HepG2 (cell line): ENCODE measurements around the gene SLC12A2.

Experiments used
- BRCA1 ChIP-seq: sonication (generic); formaldehyde crosslinking; IDR thresholded peaks from 2 replicates; pipeline ENCODE4 v1.4.0; 2020; ENCODE audit warnings: missing genetic modification reagents
- CBX1 ChIP-seq: IDR thresholded peaks from one replicate; pipeline ENCODE4 v1.6.1; 2016; ENCODE audit warnings: antibody characterized with exemption, low read depth
- CREB1 ChIP-seq, 2 experiments: fragments of 450-650 bp in 1 of 2; IDR thresholded peaks; 2 replicates each; pipeline ENCODE4 v1.6.1; 2016 to 2017; ENCODE audit warnings: control low read depth in 1 of 2, mild to moderate bottlenecking in 1 of 2, missing compliant biosample characterization in 1 of 2, missing genetic modification characterization in 1 of 2
- CTCF ChIP-seq: sonication (generic); formaldehyde crosslinking; IDR thresholded peaks from 2 replicates; pipeline ENCODE4 v1.5.0; 2020; ENCODE audit warnings: mild to moderate bottlenecking, missing genetic modification reagents, moderate library complexity
- EP300 ChIP-seq, 3 experiments: sonication (generic) in 1 of 3; formaldehyde crosslinking in 1 of 3; IDR thresholded peaks; 2 replicates each; pipeline versions ENCODE4 v1.5.1 to v1.6.1; 2011 to 2020; ENCODE audit warnings: low read depth in 2 of 3, low read length in 2 of 3, borderline replicate concordance in 1 of 3, improper control_type of control experiment in 1 of 3, mild to moderate bottlenecking in 1 of 3, missing genetic modification reagents in 1 of 3, moderate library complexity in 1 of 3
- RAD21 ChIP-seq: fragments of 450-650 bp; formaldehyde crosslinking; IDR thresholded peaks from 2 replicates; pipeline ENCODE4 v1.5.0; 2020; ENCODE audit warnings: mild to moderate bottlenecking
- ZMYM4 ChIP-seq: sonication (generic); formaldehyde crosslinking; IDR thresholded peaks from 2 replicates; pipeline ENCODE4 v1.8.1; 2023; ENCODE audit warnings: mild to moderate bottlenecking, missing genetic modification reagents
- ZNF451 ChIP-seq: sonication (generic); formaldehyde crosslinking; IDR thresholded peaks from 2 replicates; pipeline ENCODE4 v1.5.0; 2020; ENCODE audit warnings: mild to moderate bottlenecking, missing genetic modification reagents
- TF ChIP-seq, protein P1 (sequence below): sonication (generic); formaldehyde crosslinking; IDR thresholded peaks from 2 replicates; pipeline ENCODE4 v1.5.0; 2020; ENCODE audit warnings: missing genetic modification reagents
- TF ChIP-seq, protein P2 (sequence below): sonication (generic); formaldehyde crosslinking; IDR thresholded peaks from 2 replicates; pipeline ENCODE4 v1.4.0; 2020; ENCODE audit warnings: missing genetic modification reagents
- TF ChIP-seq, protein P3 (sequence below): sonication (generic); formaldehyde crosslinking; IDR thresholded peaks from 2 replicates; pipeline ENCODE4 v1.5.1; 2020; ENCODE audit warnings: mild to moderate bottlenecking, missing genetic modification reagents

- TF ChIP-seq CTCF (no peak), CREB1 (IDR thresholded peaks at IDR 0.05) (no peak), CREB1 (CRISPR knock-in tag; IDR thresholded peaks at IDR 0.05) (no peak), BRCA1 (CRISPR knock-in tag) (no peak), RAD21 (no peak), EP300 (IDR thresholded peaks at IDR 0.05; ENCODE audit: low read depth in 2 of 2, low read length in 2 of 2) (no peak), EP300 (CRISPR knock-in tag; IDR thresholded peaks at IDR 0.05; ENCODE audit: borderline replicate concordance) (no peak), ZMYM4 (no peak), ZNF451 (CRISPR knock-in tag) (no peak), CBX1 (no peak)
- TF ChIP-seq, protein P1, sequence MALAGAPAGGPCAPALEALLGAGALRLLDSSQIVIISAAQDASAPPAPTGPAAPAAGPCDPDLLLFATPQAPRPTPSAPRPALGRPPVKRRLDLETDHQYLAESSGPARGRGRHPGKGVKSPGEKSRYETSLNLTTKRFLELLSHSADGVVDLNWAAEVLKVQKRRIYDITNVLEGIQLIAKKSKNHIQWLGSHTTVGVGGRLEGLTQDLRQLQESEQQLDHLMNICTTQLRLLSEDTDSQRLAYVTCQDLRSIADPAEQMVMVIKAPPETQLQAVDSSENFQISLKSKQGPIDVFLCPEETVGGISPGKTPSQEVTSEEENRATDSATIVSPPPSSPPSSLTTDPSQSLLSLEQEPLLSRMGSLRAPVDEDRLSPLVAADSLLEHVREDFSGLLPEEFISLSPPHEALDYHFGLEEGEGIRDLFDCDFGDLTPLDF (CRISPR knock-in tag), result no peak
- TF ChIP-seq, protein P2, sequence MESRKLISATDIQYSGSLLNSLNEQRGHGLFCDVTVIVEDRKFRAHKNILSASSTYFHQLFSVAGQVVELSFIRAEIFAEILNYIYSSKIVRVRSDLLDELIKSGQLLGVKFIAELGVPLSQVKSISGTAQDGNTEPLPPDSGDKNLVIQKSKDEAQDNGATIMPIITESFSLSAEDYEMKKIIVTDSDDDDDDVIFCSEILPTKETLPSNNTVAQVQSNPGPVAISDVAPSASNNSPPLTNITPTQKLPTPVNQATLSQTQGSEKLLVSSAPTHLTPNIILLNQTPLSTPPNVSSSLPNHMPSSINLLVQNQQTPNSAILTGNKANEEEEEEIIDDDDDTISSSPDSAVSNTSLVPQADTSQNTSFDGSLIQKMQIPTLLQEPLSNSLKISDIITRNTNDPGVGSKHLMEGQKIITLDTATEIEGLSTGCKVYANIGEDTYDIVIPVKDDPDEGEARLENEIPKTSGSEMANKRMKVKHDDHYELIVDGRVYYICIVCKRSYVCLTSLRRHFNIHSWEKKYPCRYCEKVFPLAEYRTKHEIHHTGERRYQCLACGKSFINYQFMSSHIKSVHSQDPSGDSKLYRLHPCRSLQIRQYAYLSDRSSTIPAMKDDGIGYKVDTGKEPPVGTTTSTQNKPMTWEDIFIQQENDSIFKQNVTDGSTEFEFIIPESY (CRISPR knock-in tag), result no peak
- TF ChIP-seq, protein P3, sequence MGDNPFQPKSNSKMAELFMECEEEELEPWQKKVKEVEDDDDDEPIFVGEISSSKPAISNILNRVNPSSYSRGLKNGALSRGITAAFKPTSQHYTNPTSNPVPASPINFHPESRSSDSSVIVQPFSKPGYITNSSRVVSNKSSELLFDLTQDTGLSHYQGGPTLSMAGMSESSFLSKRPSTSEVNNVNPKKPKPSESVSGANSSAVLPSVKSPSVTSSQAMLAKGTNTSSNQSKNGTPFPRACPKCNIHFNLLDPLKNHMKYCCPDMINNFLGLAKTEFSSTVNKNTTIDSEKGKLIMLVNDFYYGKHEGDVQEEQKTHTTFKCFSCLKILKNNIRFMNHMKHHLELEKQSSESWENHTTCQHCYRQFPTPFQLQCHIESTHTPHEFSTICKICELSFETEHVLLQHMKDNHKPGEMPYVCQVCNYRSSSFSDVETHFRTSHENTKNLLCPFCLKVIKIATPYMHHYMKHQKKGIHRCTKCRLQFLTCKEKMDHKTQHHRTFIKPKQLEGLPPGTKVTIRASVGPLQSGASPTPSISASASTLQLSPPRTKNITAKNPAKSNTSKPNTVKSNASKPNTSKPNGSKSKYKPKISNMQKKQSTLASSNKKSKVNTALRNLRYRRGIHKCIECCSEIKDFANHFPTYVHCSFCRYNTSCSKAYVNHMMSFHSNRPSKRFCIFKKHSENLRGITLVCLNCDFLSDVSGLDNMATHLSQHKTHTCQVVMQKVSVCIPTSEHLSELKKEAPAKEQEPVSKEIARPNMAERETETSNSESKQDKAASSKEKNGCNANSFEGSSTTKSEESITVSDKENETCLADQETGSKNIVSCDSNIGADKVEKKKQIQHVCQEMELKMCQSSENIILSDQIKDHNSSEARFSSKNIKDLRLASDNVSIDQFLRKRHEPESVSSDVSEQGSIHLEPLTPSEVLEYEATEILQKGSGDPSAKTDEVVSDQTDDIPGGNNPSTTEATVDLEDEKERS, result no peak
Observed at GRCh38 chr5:128084228-128085167, 932 bp downstream of the SLC12A2 start.
